Measurements from ENCODE around the gene DNMBP. TPM values are rescaled to one million over a fixed set of nuclear protein-coding genes. Genes with fewer than 3 reads are reported as not detected.

Gene DNMBP
- total RNA-seq, 1 donor from 2014 or later, result 15.9 TPM

- H3K9me3 ChIP-seq, result no peaks in the 10 kb centered on the region
- DNase-seq (ENCODE audit: low spot score in 2 of 2), result no peak
- TF ChIP-seq, protein P1, sequence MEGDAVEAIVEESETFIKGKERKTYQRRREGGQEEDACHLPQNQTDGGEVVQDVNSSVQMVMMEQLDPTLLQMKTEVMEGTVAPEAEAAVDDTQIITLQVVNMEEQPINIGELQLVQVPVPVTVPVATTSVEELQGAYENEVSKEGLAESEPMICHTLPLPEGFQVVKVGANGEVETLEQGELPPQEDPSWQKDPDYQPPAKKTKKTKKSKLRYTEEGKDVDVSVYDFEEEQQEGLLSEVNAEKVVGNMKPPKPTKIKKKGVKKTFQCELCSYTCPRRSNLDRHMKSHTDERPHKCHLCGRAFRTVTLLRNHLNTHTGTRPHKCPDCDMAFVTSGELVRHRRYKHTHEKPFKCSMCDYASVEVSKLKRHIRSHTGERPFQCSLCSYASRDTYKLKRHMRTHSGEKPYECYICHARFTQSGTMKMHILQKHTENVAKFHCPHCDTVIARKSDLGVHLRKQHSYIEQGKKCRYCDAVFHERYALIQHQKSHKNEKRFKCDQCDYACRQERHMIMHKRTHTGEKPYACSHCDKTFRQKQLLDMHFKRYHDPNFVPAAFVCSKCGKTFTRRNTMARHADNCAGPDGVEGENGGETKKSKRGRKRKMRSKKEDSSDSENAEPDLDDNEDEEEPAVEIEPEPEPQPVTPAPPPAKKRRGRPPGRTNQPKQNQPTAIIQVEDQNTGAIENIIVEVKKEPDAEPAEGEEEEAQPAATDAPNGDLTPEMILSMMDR (IDR thresholded peaks at IDR 0.05), result no peak
- no peaks in the 10 kb centered on the region for H3K27me3 ChIP-seq
- no peaks in the 10 kb centered on the region for H3K4me1 ChIP-seq
- H3K4me3 ChIP-seq, result no peak overlapping the region
- H3K27ac ChIP-seq, result no peak overlapping the region
- intact Hi-C loops (cut with DNase I), result no loop called here
- peaks cover 52% of the 10 kb centered on the region in 2 donors for H3K36me3 ChIP-seq
Measured at GRCh38 chr10:99894613-99895012, 115.1 kb downstream of the DNMBP start.

GRCh38 chr10:99888622-99889021 lies 121.1 kb downstream of the DNMBP start:
- no peak for DNase-seq (ENCODE audit: low spot score in 2 of 2)
- H3K27ac ChIP-seq, result no peak overlapping the region
- H3K9me3 ChIP-seq, result no peaks in the 10 kb centered on the region
- H3K4me3 ChIP-seq, result no peak overlapping the region
- intact Hi-C loops (cut with DNase I), result no loop called here
- H3K4me1 ChIP-seq, result no peaks in the 10 kb centered on the region
- no peaks in the 10 kb centered on the region for H3K27me3 ChIP-seq
- TF ChIP-seq, protein P1 (IDR thresholded peaks at IDR 0.05), result no peak
- H3K36me3 ChIP-seq, result peaks cover 46 to 48% of the 10 kb centered on the region in 2 donors

DNA sequence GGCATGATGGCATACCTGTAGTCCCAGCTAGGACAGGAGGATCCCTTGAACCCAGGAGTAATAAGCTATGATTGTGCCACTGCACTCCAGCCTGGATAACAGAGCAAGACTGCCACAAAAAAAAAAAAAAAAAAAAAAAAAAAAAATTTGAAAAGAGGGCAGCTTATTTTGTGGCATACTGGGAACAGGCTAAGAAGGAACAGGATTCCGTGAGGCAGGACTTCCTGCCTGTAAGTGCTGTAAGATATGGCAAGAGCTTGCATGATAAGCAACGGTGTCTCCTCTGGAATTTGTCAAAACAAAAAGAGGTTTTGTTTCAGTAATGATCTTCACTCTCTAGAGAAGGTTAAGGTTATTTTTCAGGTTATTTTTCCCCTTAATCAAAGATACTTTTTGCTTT lies 126.2 kb downstream of the DNMBP start:
- Histone ChIP-seq H3K4me3 (no peak overlapping the region), H3K4me1 (no peaks in the 10 kb centered on the region), H3K9me3 (no peaks in the 10 kb centered on the region), H3K27ac (no peak overlapping the region), H3K27me3 (no peaks in the 10 kb centered on the region), H3K36me3 (peaks cover 81 to 84% of the 10 kb centered on the region in 2 donors)
- intact Hi-C loops (cut with DNase I), result no loop called here
- TF ChIP-seq, protein P1 (IDR thresholded peaks at IDR 0.05), result no peak
- no peak for DNase-seq (ENCODE audit: low spot score in 2 of 2)

DNA sequence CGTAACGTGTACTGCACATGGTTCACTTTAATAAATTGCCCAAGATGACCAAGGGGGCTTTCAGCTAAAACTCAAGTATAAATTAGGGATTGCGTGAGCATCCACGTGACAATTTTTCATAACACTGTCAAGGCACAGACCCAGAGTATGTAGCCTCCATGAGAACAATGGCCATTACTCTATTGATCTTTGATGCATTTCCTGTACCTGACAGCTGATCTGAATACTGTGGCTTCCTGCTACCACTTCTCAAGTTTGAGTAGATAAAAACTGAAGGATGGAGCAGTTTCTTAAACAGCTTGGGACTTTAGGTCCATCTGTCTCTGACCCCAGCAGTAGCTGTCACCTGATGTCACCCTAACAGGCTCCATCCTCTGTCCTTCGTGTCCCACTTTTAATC lies 128.4 kb downstream of the DNMBP start:
- Histone ChIP-seq H3K27ac (no peak overlapping the region), H3K9me3 (no peaks in the 10 kb centered on the region), H3K27me3 (no peaks in the 10 kb centered on the region), H3K4me1 (no peaks in the 10 kb centered on the region), H3K36me3 (peaks cover 77 to 93% of the 10 kb centered on the region in 2 donors), H3K4me3 (no peak overlapping the region)
- TF ChIP-seq, protein P1 (IDR thresholded peaks at IDR 0.05), result no peak
- intact Hi-C loops (cut with DNase I), result no loop called here
- DNase-seq (ENCODE audit: low spot score in 2 of 2), result no peak

GRCh38 chr10:99880080-99880835 lies 129.5 kb downstream of the DNMBP start:
- TF ChIP-seq, protein P1 (IDR thresholded peaks at IDR 0.05), result no peak
- H3K9me3 ChIP-seq, result no peaks in the 10 kb centered on the region
- H3K27ac ChIP-seq, result no peak overlapping the region
- H3K4me1 ChIP-seq, result no peaks in the 10 kb centered on the region
- no peak for DNase-seq (ENCODE audit: low spot score in 2 of 2)
- H3K4me3 ChIP-seq, result no peak overlapping the region
- intact Hi-C loops (cut with DNase I), result no loop called here
- H3K36me3 ChIP-seq, result peaks cover 66 to 84% of the 10 kb centered on the region in 2 donors
- H3K27me3 ChIP-seq, result no peaks in the 10 kb centered on the region

Data from ascending aorta (tissue), 2 donors.